HG02885 (cell line): ENCODE measurements around the gene CELSR1.

Experiments
- ATAC-seq: cut with Tn5 transposase; IDR thresholded peaks from one replicate; pipeline ENCODE4 v1.9.1; 2021; ENCODE audit warnings: mild to moderate bottlenecking; ENCODE audit not compliant: unreplicated experiment, poor library complexity

The CELSR1 gene

GRCh38 chr22:46390105-46390651, 147.2 kb downstream of the CELSR1 start:
- ATAC-seq = no peak

GRCh38 chr22:46389081-46389480, 148.3 kb downstream of the CELSR1 start:
- no peak for ATAC-seq

GRCh38 chr22:46388647-46389046, 148.8 kb downstream of the CELSR1 start:
- ATAC-seq = no peak

GRCh38 chr22:46387748-46388147, 149.7 kb downstream of the CELSR1 start:
- ATAC-seq = no peak

- ATAC-seq = no peak
Observed at GRCh38 chr22:46386312-46386711, 151.1 kb downstream of the CELSR1 start.

- ATAC-seq = no peak
Observed at GRCh38 chr22:46382524-46382923, 154.9 kb downstream of the CELSR1 start.

- ATAC-seq = no peak
Observed at GRCh38 chr22:46381731-46382130, 155.7 kb downstream of the CELSR1 start.

GRCh38 chr22:46381142-46381541, 156.3 kb downstream of the CELSR1 start:
- no peak for ATAC-seq

- no peak for ATAC-seq
Observed at GRCh38 chr22:46380581-46380980, 156.8 kb downstream of the CELSR1 start.

GRCh38 chr22:46380069-46380468, 157.4 kb downstream of the CELSR1 start:
- no peak for ATAC-seq

- ATAC-seq = no peak
Observed at GRCh38 chr22:46379066-46379930, 158.1 kb downstream of the CELSR1 start.

GRCh38 chr22:46378426-46379065, 158.9 kb downstream of the CELSR1 start:
- ATAC-seq = no peak

GRCh38 chr22:46377525-46378425, 159.6 kb downstream of the CELSR1 start:
- ATAC-seq = no peak

GRCh38 chr22:46376908-46377524, 160.4 kb downstream of the CELSR1 start:
- ATAC-seq = no peak

- no peak for ATAC-seq
Observed at GRCh38 chr22:46376111-46376510, 161.3 kb downstream of the CELSR1 start.

- no peak for ATAC-seq
Observed at GRCh38 chr22:46374663-46375474, 162.6 kb downstream of the CELSR1 start.

GRCh38 chr22:46373921-46374662, 163.3 kb downstream of the CELSR1 start:
- no peak for ATAC-seq

GRCh38 chr22:46373159-46373558, 164.3 kb downstream of the CELSR1 start:
- no peak for ATAC-seq

GRCh38 chr22:46372686-46373085, 164.7 kb downstream of the CELSR1 start:
- no peak for ATAC-seq
